ENCODE measurements around the gene DAB2IP.

The DAB2IP gene

DNA sequence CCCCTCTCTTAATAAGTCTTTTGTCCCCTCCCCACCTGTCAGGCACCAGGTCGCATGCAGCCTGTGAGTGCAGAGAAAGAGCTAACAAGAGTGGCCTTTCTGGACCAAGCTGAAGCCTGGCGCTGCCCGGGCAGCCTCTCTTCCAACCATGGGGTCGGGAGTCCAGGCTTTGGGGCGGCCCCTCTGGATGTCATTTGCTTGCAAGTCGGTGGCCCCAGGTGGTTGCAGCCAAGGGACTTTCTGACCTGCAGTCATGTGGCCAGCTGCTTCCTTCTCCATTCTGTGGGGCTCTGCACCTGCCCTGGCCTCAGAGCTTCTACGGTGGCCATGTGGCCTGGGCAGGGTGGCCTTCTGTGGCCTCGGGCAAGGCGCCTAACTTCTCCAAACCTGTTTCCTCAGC lies 159.7 kb downstream of the DAB2IP start:
- no peak overlapping the region for H3K4me3 ChIP-seq (ENCODE audit: low read depth, low read length)
- TF ChIP-seq, protein P1, sequence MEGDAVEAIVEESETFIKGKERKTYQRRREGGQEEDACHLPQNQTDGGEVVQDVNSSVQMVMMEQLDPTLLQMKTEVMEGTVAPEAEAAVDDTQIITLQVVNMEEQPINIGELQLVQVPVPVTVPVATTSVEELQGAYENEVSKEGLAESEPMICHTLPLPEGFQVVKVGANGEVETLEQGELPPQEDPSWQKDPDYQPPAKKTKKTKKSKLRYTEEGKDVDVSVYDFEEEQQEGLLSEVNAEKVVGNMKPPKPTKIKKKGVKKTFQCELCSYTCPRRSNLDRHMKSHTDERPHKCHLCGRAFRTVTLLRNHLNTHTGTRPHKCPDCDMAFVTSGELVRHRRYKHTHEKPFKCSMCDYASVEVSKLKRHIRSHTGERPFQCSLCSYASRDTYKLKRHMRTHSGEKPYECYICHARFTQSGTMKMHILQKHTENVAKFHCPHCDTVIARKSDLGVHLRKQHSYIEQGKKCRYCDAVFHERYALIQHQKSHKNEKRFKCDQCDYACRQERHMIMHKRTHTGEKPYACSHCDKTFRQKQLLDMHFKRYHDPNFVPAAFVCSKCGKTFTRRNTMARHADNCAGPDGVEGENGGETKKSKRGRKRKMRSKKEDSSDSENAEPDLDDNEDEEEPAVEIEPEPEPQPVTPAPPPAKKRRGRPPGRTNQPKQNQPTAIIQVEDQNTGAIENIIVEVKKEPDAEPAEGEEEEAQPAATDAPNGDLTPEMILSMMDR (IDR thresholded peaks at IDR 0.05; ENCODE audit: low read depth, low read length): no peak
- in situ Hi-C loops (cut with HindIII; ENCODE audit: low sequenced_read_pairs): no loop called here
- DNase-seq (ENCODE audit: low read depth, low spot score): no peak

DNA sequence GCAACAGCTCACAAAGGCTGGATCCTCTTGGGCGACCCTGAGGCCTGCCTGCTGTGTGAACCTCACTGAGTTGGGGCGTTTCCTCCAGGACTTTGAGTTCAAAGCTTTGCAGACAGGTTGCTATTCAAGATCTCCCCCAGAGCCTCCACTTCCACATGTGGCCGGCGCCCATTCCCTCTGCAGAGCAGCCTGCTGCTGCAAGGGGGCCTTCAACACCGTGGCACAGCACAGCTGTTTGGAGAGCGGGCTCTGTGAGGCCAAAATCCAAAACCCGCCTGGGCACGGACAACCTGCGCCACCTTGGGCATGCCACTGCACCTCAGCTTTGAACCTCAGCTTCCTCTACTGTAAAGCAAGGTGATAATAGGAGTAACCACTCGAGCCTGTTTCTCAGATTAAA lies 160.3 kb downstream of the DAB2IP start:
- no peak overlapping the region for H3K4me3 ChIP-seq (ENCODE audit: low read depth, low read length)
- TF ChIP-seq, protein P1 (IDR thresholded peaks at IDR 0.05; ENCODE audit: low read depth, low read length): no peak
- in situ Hi-C loops (cut with HindIII; ENCODE audit: low sequenced_read_pairs): no loop called here
- DNase-seq (ENCODE audit: low read depth, low spot score): no peak

DNA sequence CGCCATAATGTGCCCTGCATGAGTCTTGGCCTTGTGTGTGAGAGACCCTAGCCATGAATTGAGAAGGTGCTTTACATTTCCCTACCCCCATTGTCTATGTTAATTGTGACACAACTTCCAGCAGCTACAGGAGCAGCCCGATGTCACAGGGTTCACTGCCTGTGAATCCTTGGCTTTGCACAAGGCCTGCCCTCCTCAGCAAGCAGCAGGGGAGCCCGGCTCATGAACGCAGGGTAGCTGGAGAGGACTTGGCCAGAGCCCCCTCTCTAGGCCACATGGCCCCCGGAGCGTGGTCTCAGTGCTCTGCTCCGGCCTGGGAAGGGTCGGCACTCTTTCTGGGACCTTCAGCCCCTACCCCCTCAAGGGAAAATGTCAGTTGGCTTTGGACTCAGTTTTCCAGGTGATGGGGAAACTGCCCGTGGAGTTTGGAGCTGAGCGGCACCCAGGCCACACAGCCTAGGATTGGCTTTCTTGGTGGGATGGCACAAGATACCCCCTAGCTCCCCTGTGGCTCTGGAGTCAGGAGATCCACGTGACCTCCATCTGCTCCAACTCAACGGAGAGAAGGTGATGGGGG lies 160.8 kb downstream of the DAB2IP start:
- in situ Hi-C loops (cut with HindIII; ENCODE audit: low sequenced_read_pairs): no loop called here
- no peak for DNase-seq (ENCODE audit: low read depth, low spot score)
- no peak overlapping the region for H3K4me3 ChIP-seq (ENCODE audit: low read depth, low read length)
- TF ChIP-seq, protein P1 (IDR thresholded peaks at IDR 0.05; ENCODE audit: low read depth, low read length): no peak

DNA sequence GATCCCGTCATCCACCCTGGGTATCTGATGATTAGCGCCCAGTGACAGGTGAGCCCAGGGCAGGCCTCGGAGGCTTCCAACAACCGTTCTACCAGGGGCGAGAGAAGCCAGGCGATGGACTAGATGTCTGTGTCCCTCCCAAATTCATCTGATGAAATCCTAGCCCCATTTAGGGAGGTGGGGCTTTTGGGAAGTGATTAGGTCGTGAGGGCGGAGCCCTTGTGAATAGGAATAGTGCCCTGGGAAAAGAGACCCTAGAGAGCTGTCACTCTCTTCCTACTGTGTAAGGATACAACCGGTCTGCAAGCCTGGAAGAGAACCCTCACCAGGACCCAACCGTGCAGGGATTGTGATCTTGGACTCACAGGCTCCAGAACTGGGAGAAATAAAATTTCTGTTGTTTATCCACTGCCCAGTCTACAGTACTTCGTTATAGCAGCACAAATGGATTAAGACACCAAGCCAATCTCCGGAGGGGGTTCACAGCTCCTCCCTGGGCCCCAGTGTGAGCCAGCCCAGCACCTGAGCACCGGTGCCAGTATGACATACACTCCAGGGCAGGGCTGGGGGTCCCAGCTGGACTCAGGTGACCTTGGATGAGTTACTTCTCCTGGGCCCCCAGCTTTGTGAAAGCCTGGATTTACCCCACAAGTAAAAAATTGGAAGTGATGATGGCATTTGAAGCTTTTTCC lies 162.2 kb downstream of the DAB2IP start:
- in situ Hi-C loops (cut with HindIII; ENCODE audit: low sequenced_read_pairs): no loop called here
- DNase-seq (ENCODE audit: low read depth, low spot score): no peak
- no peak overlapping the region for H3K4me3 ChIP-seq (ENCODE audit: low read depth, low read length)
- TF ChIP-seq, protein P1 (IDR thresholded peaks at IDR 0.05; ENCODE audit: low read depth, low read length): no peak

DNA sequence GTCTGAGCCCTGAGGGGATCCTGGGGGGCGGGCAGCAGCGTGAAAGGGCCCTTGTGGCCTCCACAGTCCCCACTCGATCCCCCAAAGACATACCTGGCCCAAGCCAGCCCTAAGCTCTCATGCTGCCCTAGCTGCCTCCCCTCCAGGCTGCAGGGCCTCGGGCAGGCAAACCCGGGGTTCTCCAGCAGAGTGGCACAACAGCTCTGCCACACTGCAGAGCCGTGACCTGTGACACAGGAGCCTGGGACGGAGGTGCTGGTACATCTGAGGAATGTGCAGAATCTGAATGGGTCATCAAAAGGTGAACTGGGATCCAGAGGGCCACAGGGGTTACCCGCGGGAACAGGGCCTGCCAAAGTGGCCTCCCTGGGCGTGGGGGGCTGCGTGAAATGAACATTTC lies 163.2 kb downstream of the DAB2IP start:
- no peak for DNase-seq (ENCODE audit: low read depth, low spot score)
- H3K4me3 ChIP-seq (ENCODE audit: low read depth, low read length): no peak overlapping the region
- in situ Hi-C loops (cut with HindIII; ENCODE audit: low sequenced_read_pairs): no loop called here
- TF ChIP-seq, protein P1 (IDR thresholded peaks at IDR 0.05; ENCODE audit: low read depth, low read length): no peak

DNA sequence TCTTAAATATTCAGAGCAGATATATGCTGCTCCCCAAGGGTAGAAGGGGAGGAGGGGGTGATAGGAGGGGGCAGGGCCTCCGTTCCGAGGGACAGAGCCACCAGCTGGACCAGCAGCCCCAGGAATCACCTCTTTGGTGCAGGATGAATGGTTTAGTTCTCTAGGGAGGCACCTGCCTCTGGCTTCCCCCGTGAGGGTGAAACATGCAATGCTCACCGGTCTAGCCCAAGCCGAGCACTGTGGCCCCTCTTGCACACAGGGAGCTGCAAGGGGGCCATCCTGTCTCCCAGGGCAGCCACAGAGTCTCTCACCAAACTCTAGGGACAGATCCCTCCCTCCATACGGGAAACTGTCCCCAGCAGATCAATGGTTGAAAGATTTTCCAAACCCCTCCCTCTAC lies 163.7 kb downstream of the DAB2IP start:
- in situ Hi-C loops (cut with HindIII; ENCODE audit: low sequenced_read_pairs): no loop called here
- TF ChIP-seq, protein P1 (IDR thresholded peaks at IDR 0.05; ENCODE audit: low read depth, low read length): no peak
- DNase-seq (ENCODE audit: low read depth, low spot score): no peak
- no peak overlapping the region for H3K4me3 ChIP-seq (ENCODE audit: low read depth, low read length)

All from astrocyte of the spinal cord (primary cell).